Breast epithelium (tissue), 3 donors: Measurements from ENCODE around the gene TVP23C.
"Not testable (repeated sequence)": the region's sequence is repeated elsewhere in the genome, so short reads cannot be mapped to it uniquely, and the experiment has no call there.

Source experiments
- POLR2A ChIP-seq: fragments of 450-650 bp; IDR thresholded peaks from one replicate; pipeline ENCODE4 v1.6.1; 2016; ENCODE audit warnings: antibody characterized with exemption, mild to moderate bottlenecking, moderate library complexity
- POLR2AphosphoS5 ChIP-seq, 3 donors: sonication (generic); formaldehyde crosslinking; IDR thresholded peaks; one replicate each; pipeline ENCODE4 v1.6.1; 2017; ENCODE audit warnings: antibody characterized with exemption in 3 of 3
- TF ChIP-seq, protein P1 (sequence below), 3 donors: fragments of 450-650 bp; IDR thresholded peaks; one replicate each; pipeline ENCODE4 v1.5.1; 2016 to 2017; ENCODE audit warnings: antibody characterized with exemption in 3 of 3, mild to moderate bottlenecking in 3 of 3, moderate library complexity in 3 of 3

GRCh38 chr17:15590844-15591243 is 27.6 kb upstream of the TVP23C start:
- TF ChIP-seq, protein P1, sequence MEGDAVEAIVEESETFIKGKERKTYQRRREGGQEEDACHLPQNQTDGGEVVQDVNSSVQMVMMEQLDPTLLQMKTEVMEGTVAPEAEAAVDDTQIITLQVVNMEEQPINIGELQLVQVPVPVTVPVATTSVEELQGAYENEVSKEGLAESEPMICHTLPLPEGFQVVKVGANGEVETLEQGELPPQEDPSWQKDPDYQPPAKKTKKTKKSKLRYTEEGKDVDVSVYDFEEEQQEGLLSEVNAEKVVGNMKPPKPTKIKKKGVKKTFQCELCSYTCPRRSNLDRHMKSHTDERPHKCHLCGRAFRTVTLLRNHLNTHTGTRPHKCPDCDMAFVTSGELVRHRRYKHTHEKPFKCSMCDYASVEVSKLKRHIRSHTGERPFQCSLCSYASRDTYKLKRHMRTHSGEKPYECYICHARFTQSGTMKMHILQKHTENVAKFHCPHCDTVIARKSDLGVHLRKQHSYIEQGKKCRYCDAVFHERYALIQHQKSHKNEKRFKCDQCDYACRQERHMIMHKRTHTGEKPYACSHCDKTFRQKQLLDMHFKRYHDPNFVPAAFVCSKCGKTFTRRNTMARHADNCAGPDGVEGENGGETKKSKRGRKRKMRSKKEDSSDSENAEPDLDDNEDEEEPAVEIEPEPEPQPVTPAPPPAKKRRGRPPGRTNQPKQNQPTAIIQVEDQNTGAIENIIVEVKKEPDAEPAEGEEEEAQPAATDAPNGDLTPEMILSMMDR (IDR thresholded peaks at IDR 0.05): not testable (repeated sequence)
- not testable (repeated sequence) for TF ChIP-seq POLR2AphosphoS5 (IDR thresholded peaks at IDR 0.05); POLR2A
